Measurements from ENCODE around the gene FITM1.

- peak; percentile 24 for TF ChIP-seq EP300 (IDR thresholded peaks at IDR 0.05)
- peak; percentile 89 for TF ChIP-seq POLR2AphosphoS5 (IDR thresholded peaks at IDR 0.05)
- peak in 1 of 4 experiments; percentile 29 for TF ChIP-seq CTCF (IDR thresholded peaks at IDR 0.05)
Observed at GRCh38 chr14:24114532-24115421, 15.7 kb upstream of the FITM1 start, which contains the start of the genes DCAF11 and NRL.
